Superior temporal gyrus (tissue), 1 donor: ENCODE data around the gene LRBA.
"Not testable (repeated sequence)": the region's sequence is repeated elsewhere in the genome, so short reads cannot be mapped to it uniquely, and the experiment has no call there.

Experiments used
- DNase-seq: peaks from one replicate; pipeline ENCODE4 v3.0.0-alpha.2; 2016; ENCODE audit errors: extremely low spot score

LRBA gene

DNA sequence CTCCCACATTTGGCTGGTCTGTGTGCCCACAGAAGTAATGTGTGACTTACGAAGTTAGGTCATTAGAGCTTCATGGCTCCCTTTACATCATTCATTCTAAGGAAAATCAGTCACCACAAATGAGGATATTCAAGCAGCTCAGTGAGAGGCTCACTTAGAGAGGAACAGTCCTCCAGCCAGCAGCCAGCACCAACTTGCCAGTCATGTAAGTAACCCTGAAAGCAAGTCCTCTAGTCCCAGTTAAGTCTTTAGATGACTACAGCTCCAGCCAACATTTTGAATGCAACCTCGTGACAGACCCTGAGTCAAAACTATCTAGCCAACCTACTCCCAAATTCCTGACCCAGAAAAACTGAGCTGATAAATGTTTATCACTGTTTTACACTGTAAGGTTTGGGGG is 71.3 kb downstream of the LRBA start:
- no peak for DNase-seq

GRCh38 chr4:150943126-150943525 is 72.0 kb downstream of the LRBA start:
- no peak for DNase-seq

DNA sequence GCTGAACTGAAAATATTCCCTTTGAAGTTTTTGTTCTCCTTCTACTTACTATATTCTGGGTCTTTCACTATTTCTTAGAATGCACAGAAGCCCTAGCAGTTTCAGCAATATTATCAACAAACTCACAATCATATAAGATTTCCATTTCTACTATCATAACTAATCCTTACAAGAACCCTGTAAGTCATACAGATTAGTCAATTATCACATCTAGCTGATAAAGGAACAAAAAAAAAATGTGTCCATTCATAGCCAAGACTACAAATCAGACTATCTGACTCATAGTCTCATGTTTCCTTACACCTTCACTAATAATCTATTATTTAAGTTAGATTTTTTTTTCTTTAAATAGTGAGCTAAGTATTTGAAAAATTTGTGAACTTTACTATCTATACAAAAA is 72.5 kb downstream of the LRBA start:
- DNase-seq = no peak

DNA sequence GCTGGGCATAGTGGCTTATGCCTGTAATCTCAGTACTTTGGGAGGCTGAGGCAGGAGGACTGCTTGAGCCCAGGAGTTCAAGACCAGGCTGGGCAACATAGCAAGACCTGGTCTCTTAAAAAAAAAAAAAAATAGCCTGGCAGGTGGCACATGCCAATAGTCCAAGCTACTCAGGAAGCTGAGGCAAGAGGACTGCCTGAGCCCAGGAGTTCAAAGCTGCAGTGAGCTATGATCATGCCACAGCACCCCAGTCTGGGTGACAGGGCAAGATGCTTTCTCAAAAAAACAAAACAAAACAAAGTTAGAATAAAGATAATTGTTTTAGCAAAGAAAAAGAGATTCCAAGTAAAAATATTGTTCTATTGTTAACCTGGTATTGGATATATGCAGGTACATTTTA is 75.0 kb downstream of the LRBA start:
- no peak for DNase-seq

- no peak for DNase-seq
These were observed 75.6 kb downstream of the LRBA start for GRCh38 chr4:150939530-150939929.

DNA sequence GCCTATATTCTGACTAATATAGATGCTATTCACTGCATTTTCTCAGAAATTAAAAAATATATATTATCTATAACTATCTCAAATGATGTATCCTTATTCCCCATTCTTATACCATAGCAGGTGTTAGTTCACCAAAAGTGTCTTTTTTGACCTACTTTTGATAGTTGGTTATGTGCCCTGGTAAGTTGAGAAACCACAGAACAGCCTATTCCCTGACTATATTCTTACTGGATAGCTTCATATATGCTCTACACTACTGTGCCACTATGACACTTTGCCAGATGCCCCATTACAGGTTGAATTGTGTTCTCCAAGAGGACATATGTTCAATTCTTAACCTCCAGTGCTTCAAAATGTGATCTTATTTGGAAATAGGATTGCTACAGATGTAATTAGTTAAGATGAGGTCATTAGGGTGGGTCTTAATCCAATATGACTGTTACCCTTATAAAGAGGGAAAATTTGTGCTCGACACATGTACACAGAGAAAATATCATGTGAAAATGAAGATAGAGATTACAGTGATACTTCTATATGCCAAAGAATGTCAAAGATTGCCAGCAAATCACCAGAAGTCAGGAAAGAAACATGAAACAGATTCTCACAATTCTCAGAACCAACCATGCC is 76.1 kb downstream of the LRBA start:
- no peak for DNase-seq

DNA sequence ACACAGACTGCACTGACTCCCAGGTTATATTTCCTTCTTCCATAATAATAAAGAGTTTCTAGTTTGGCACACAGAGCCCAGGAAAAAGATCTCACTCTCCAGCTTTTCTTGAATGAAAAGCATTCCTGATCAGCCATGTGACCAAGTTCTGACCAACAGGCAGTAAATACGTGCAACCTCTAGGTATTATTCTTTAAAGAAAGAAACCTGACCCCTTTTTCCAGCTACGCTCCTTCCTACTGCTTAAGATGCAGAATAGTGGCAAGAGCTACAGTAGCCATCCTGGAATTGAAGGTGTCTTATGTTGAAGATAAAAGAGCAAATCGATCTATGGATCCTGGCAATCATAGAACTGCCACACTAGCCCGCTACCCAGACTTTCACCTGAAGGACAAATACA is 76.7 kb downstream of the LRBA start:
- no peak for DNase-seq

GRCh38 chr4:150934022-150934421 is 81.1 kb downstream of the LRBA start:
- no peak for DNase-seq

DNA sequence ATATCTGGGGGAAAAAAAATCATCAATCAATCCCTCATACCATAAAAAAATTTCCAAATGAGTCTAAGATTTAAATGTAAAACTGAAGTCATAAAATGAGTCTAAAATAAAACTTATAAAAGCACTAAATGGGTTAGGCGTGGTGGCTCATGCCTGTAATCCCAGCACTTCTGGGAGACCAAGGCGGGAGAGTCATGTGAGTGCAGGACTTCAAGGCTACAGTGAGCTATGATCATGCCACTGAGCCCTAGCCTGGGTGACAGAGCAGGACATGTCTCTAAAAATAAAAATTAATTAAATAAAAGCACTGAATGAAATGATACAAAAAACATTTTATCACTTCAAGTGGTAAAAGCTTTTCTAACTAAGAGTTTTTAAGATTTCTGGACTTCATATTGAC is 83.3 kb downstream of the LRBA start:
- DNase-seq = no peak

GRCh38 chr4:150931005-150931404 is 84.1 kb downstream of the LRBA start:
- no peak for DNase-seq

GRCh38 chr4:150923945-150924344 is 91.1 kb downstream of the LRBA start:
- no peak for DNase-seq

DNA sequence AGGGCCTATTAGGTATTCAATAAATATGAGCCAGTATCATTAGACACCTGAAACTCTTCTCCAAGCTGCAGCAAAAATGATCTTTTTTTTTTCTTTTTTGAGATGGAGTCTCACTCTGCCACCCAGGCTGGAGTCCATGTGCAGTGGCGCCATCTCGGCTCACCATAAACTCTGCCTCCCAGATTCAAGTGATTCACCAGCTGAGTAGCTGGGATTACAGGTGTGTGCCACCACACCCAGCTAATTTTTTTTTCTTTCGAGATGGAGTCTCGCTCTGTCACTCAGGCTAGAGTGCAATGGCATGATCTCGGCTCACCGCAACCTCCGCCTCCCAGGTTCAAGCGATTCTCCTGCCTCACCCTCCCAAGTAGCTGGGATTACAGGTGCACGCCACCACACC is 93.6 kb downstream of the LRBA start:
- DNase-seq = not testable (repeated sequence)

DNA sequence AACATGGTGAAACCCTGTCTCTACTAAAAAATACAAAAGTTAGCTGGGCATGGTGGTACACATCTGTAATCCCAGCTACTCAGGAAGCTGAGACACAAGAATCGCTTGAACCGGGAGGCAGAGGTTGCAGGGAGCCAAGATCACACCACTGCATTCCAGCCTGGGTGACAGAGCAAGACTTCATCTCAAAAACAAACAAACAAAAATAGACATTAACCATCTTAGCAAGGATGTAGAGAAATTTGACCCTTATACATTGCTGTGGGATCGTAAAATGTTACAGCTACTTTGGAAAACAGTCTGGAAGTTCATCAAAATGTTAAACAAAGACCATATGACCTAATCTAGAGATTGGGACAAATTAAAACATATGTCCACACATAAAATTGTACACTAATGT is 96.5 kb downstream of the LRBA start:
- DNase-seq = not testable (repeated sequence)

GRCh38 chr4:150911326-150911725 is 103.8 kb downstream of the LRBA start:
- no peak for DNase-seq

DNA sequence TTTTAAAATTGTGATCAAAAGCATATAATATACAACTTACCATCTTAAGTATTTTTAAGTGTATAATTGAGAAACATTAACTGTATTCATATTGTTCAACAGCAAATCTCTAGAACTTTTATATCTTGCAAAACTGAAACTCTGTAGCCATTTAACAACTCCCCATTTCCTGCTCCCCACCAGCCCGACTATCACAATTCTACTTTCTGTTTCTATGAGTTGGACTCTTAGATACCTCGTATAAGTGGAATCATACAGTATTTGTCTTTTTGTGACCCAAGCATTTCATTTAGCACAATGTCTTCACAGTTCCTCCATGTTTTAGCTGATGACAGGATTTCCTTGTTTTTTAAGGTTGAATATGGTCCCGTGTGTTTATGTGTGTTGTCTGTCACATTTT is 106.0 kb downstream of the LRBA start:
- DNase-seq = no peak

DNA sequence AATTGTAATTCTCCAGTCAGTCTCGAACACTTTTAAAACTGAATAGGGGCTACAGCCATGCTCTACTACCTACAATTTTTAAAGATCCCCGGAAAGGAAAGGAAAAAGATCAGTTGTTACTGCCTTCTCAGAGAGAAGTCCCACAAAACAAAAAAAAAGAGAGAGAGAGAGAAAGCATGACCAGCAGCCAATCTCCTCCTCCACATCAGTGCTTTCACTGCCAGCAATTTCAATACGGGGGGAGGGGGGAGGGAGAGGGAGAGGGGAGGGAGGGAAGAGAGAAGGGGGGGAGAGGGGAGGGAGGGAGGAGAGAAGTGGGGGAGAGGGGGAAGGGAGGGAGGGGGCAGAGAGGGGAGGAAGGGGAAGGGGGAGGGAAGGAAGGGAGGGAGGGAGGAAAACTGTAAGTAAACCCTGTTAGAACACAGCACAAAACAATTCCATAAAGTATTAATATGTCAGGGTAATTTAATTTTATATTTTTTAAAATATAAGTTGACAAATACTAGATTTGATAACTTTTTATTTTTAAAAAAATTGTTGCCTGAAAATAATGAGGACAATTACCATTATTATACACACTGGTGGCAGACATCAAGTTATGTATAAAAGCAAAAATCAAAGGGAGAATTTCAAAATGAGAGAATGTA is 108.0 kb downstream of the LRBA start:
- no peak for DNase-seq

GRCh38 chr4:150904671-150905070 is 110.4 kb downstream of the LRBA start:
- no peak for DNase-seq

GRCh38 chr4:150903603-150904002 is 111.5 kb downstream of the LRBA start:
- DNase-seq = no peak

DNA sequence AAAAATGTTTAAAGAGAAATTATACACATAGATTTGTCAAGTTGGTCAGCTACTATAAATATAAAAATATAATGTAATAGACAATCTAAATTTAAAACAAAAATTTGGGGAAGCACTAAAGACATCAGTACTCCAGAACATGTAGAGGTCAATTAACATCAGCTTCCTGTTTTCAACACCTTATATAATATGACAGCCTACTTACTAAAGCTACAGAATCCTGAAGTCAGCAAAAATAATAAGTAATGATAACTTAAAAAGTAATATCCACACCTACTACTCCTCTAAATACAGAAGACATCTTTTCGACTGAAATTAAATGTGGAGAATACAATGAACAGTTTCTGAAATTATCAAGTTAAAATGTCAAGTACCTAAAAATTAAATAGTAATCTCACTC is 118.6 kb downstream of the LRBA start:
- no peak for DNase-seq

GRCh38 chr4:150890246-150890645 is 124.8 kb downstream of the LRBA start:
- DNase-seq = no peak

GRCh38 chr4:150889306-150889705 is 125.8 kb downstream of the LRBA start:
- no peak for DNase-seq

- DNase-seq = no peak
These were observed 126.5 kb downstream of the LRBA start for GRCh38 chr4:150888625-150889024.

- no peak for DNase-seq
These were observed 126.9 kb downstream of the LRBA start for GRCh38 chr4:150888217-150888616.

- no peak for DNase-seq
These were observed 128.5 kb downstream of the LRBA start for GRCh38 chr4:150886597-150886996.
